Panc1 (cell line): ENCODE measurements around the gene UBE2U.
A peak's percentile ranks its signal among the peaks of the same experiment; 100 is the strongest.

Source experiments
- CTCF ChIP-seq: fragments of 450-650 bp; IDR thresholded peaks from 2 replicates; pipeline ENCODE4 v1.5.1; 2017; ENCODE audit warnings: mild to moderate bottlenecking
- POLR2AphosphoS5 ChIP-seq: IDR thresholded peaks from 2 replicates; pipeline ENCODE4 v1.6.1; 2012; ENCODE audit warnings: mild to moderate bottlenecking, low read depth, low read length, moderate library complexity

GRCh38 chr1:64246294-64246917 is 43.0 kb downstream of the UBE2U start:
- TF ChIP-seq CTCF (peak; percentile 69; the same call in 1 of the 2 replicates), POLR2AphosphoS5 (no peak)
